Limb (tissue), 2 donors: Measurements from ENCODE around the gene RAG1.

Source experiments
- DNase-seq, 2 donors: peaks; one replicate each; pipeline ENCODE4 v3.0.0-alpha.2; 2016; ENCODE audit errors: extremely low spot score in 2 of 2

Gene RAG1

GRCh38 chr11:36590513-36590912 lies 22.7 kb downstream of the RAG1 start:
- DNase-seq: no peak

GRCh38 chr11:36591433-36591832 lies 23.6 kb downstream of the RAG1 start:
- DNase-seq: no peak

DNA sequence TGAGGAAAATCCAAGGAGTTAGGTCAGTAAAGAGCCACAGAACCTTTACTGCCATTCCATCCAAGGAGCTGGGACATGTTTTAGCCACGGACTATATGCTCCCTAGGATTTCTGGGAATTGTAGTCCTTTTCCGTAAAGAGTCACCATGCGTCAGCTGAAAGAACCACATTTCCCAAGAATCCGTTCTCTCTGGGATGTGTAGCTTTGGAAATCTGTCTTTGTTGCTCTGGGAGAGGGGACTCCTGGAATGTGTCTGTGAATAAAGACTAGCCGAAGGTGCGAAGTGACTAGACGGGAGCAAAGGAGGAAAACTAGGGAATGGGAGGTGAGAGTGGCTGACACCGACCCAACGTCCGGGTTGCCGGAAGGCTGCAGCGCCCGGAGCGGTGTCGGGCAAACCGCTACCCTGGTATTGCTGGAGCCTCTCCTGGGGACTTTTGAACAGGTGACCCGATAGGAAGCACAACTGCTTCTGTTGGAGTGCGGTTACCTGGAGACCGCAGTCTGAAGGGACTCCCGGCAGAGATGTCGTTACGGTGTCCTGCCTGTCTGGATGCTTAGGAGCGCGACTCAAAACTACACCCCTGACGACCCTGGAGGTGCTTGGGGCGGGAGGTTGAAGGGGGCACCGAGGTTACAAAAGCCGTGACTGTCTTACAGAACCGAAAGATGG lies 26.6 kb downstream of the RAG1 start, which contains the start of gene IFTAP:
TSS of gene IFTAP (plus strand) at position 187 of the 674 bp plus-strand sequence. CDS start 15,602 bp downstream, outside the sequence.
- peak; percentile 75 to 96 for DNase-seq

GRCh38 chr11:36596880-36597279 lies 29.1 kb downstream of the RAG1 start:
- DNase-seq: no peak

DNA sequence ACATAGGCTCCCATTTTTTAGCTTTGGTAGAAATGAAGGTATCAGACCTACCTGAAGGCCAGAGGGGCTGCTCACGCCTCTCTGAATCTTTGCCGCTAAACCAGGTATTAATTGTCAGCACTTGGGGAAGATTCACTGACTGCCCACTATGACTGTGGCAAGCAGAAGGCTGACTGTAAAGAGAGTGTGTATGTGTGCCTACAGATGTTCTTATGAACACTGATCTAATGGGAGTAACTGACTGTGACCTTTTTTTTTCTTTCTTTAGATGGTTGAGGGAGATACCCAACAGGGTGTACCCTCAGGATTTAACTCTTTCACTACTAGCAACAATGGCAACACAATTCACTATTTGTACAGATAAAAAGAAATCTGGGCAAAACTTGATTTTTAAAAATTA lies 30.2 kb downstream of the RAG1 start, which contains the start of gene RAG2:
TSS of gene RAG2 (minus strand) at position 186 of the 400 bp plus-strand sequence. CDS start 4,068 bp downstream, outside the sequence.
- no peak for DNase-seq

DNA sequence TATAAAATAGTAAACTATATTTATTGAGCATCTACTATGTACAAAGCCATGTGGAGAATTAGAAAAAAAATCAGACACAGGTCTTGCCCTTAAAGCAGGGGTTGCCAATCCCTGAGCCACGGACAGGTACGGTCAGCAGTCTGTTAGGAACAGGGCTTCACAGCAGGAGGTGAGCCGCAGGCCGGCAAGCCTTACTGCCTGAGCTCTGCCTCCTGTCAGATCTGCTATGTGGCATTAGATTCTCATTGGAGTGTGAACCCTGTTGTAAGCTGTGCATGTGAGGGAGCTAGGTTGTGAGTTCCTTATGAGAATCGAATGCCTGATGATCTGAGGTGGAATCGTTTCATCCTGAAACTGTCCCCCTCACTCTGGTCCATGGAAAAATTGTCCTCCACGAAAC lies 32.4 kb downstream of the RAG1 start:
- DNase-seq: no peak

GRCh38 chr11:36601155-36601554 lies 33.3 kb downstream of the RAG1 start:
- DNase-seq: no peak

DNA sequence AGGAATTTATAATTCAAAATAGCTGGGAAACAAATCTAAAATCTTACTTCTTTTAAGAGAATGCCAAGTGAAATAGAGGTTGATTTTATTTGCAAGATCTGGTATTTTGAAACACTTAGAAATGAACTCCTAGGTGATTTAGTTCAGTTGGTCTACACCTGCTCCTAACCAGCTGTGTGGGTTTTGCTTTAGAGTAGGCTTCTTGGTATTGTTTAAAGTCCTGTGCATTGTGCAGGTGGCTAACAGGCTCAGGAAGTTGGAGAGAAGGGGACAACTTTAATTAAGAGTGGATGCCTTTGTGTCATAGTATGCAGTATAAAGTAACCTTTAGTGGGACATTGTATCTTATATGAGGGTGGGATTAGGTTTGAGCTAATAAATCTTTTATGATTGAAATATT lies 34.3 kb downstream of the RAG1 start:
- DNase-seq: no peak

GRCh38 chr11:36605221-36606216 lies 37.7 kb downstream of the RAG1 start:
- no peak for DNase-seq

GRCh38 chr11:36608491-36609199 lies 40.8 kb downstream of the RAG1 start:
- no peak for DNase-seq

DNA sequence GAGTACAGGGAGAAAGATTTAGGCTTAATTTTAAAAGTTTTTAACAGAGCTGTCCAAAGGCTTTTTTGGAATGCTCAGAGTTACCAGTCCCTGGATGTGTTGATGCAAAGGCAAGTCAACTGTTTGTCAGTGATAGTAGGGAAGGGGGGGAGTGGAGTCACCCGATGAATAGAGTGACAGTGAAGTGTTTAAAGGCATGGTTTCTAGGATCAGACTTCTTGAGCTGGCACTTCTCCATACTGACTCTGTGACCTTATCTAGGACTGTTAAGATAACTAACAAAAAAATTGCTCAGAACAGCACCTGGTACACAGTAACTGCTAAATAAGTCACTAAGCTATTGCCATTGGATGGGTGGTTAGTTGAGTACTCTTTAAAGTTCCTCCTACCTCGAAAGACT lies 41.6 kb downstream of the RAG1 start:
- DNase-seq: no peak

GRCh38 chr11:36615826-36616225 lies 48.0 kb downstream of the RAG1 start:
- no peak for DNase-seq

DNA sequence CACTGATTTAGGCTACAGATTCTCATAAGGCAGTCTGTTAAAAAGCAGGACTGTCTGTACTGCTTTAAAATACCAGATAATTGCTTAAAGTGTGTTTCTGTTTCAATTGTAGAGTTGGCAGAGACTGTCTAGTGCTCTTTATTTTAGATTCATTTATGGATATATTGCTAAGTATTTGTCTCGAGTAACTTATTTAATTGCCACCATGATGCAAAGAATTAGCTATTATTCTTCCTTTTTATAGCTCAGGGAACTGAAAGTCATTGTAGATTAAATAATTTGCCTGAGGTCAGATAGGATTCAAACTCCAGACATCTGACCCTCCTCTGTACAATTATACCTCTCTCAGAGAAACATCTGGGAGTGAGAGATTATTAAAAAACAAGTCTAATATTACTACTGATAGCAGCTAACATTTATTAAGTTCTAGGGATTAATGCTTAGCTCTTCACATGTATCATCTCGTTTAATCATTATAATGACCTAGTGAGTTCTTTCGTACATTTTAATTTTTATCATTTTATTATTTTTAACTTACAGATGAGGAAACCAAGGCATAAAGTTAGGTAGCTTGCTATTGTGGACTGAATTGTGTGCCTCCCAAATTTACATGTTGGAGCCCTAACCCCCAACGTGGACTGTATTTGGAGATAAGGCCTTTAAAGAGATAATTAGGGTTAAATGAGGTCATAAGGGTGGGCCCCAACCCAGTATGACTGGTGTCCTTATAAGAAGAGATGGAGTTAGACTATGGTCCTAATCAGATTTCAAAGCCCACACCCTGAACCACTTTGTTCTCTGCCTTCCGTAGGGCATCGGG lies 49.9 kb downstream of the RAG1 start:
- DNase-seq: no peak

GRCh38 chr11:36618363-36619047 lies 50.7 kb downstream of the RAG1 start:
- no peak for DNase-seq

- DNase-seq: peak in 1 of 2 donors; percentile 25
Measured at GRCh38 chr11:36619502-36619901, 51.7 kb downstream of the RAG1 start.

GRCh38 chr11:36620246-36620645 lies 52.4 kb downstream of the RAG1 start:
- DNase-seq: no peak

DNA sequence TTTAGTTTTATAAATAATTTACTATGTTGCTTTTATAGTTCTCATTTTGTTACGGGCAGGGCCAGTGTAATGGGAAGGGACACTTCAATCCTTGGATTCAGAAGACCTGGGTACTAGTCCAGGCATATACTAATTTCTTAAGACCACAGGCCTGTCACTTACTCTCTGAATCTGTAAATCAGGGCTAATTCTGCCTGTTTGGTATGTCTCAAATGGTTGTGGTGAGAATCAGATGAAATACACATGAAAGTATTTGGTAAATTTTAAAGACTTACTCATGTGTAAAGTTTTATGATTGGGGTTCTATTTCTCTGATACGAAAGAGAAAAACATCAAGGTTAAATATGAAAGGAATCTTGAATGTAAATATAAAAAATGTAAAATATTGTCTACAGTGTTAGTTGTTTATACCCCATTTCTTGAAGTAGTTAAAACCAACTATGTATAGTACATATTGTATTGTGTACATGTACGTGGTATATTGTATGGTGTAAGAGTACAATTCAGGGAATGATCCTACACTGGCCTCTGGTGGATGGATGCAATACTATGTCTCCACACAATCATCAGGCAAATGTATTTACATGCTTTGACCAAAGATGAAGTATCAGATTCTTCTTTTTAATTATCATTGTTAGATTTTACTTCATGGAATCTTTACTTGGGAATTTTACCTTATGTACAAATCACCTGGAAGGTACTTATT lies 54.8 kb downstream of the RAG1 start:
- peak in 1 of 2 donors; percentile 32 for DNase-seq

GRCh38 chr11:36623494-36623893 lies 55.7 kb downstream of the RAG1 start:
- DNase-seq: no peak

DNA sequence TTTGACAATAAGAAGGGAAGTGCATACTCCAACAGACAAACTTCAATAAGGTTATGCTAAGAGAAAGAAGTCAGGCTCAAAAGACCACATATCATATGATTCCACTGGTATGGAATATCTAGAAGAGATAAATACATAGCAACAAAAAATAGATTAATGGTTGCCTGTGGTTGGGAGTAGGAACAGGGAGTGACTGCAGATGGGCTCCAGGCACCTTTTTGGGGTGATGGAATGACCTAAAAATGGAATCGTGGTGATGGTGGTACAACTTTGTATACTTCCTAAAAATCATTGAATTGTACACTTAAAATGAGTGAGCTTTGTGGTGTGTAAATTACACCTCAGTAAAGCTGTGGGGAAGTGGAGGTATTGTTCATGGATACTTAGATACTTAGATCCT lies 59.2 kb downstream of the RAG1 start:
- DNase-seq: no peak

DNA sequence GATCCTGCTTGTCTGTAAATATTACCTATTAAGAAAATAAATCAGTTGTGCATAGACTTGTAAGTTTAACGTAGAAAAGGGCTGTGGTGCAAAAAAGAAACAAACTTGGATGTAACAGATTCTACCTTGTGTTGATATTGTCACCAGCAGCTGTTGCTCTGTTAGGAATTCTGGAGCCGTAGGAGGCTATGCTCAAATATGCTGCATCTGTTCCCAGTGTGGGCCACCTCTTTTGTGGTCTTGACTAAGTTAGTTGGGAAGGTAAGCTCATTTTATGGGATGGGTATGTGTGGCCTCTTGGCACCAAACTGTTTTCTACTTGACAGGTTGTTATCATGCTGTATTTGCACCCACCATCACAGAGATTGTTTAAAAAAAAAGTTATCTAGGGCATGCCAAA lies 59.7 kb downstream of the RAG1 start:
- DNase-seq: no peak
